Measurements from ENCODE around the gene GNG2.

DNA sequence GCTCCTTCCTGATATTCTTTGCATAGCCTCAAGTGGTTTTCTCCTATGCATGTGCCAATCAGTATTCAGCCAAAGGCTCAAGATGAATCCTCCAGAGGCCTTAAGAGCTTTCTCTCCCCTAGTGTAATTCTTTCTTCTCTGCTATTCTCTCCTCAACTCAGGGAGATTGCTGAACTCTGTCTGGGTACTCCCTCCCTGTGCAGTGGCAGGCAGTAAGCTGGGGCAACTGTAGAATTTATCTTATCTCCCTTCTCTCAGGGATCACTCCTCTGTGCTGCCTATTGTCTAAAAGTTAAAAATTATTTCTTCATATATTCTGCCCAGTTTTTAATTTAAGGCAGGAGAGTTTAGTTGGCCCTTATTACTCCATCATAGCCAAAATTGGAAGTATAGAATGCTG lies 100.5 kb downstream of the GNG2 start:
- TF ChIP-seq SUZ12 (IDR thresholded peaks at IDR 0.05; ENCODE audit: extremely low read depth, insufficient read depth, insufficient read length): no peak
- TF ChIP-seq ZNF274 (IDR thresholded peaks at IDR 0.05; ENCODE audit: low read depth, low read length): no peak
